ENCODE results near the gene ZC2HC1C.

The ZC2HC1C gene

GRCh38 chr14:75050852-75051555 lies 18.4 kb upstream of the ZC2HC1C start, which contains the start of gene MLH3:
Gene MLH3 (minus strand): TSS chr14:75051467. CDS start chr14:75049655, 1,812 bp downstream.
- H3K4me3 ChIP-seq (ENCODE audit: low read depth, low read length): peak within 1 kb of the TSS; percentile 52
- DNase-seq (ENCODE audit: low read depth, low spot score): peak; percentile 78
- no peak for TF ChIP-seq CTCF (IDR thresholded peaks at IDR 0.05; ENCODE audit: low read depth, low read length)
- in situ Hi-C loops (cut with HindIII; ENCODE audit: low sequenced_read_pairs): no loop called here

DNA sequence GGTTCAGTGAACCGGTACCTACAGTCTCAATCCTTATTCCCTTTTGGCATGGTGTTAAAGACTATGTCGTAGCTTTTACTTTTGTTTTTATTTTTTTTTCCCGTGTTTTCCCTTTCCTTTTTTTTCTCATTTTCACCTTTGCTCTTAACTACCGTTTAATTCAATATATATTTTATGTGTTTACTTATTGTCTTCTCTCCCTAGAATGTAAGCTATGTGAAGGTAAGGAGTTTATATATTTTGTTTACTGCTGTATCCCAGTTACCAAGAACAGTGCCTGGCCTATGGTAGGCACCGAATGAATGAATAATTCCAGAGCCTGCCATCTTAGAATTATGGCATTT lies 17.9 kb upstream of the ZC2HC1C start:
- in situ Hi-C loops (cut with HindIII; ENCODE audit: low sequenced_read_pairs): no loop called here
- no peak for TF ChIP-seq CTCF (IDR thresholded peaks at IDR 0.05; ENCODE audit: low read depth, low read length)
- peak overlapping the region; percentile 52 for H3K4me3 ChIP-seq (ENCODE audit: low read depth, low read length)
- DNase-seq (ENCODE audit: low read depth, low spot score): no peak

- H3K4me3 ChIP-seq (ENCODE audit: low read depth, low read length): no peak overlapping the region
- no peak for DNase-seq (ENCODE audit: low read depth, low spot score)
- TF ChIP-seq CTCF (IDR thresholded peaks at IDR 0.05; ENCODE audit: low read depth, low read length): no peak
- in situ Hi-C loops (cut with HindIII; ENCODE audit: low sequenced_read_pairs): no loop called here
These were observed 15.8 kb upstream of the ZC2HC1C start for GRCh38 chr14:75053396-75054291.

DNA sequence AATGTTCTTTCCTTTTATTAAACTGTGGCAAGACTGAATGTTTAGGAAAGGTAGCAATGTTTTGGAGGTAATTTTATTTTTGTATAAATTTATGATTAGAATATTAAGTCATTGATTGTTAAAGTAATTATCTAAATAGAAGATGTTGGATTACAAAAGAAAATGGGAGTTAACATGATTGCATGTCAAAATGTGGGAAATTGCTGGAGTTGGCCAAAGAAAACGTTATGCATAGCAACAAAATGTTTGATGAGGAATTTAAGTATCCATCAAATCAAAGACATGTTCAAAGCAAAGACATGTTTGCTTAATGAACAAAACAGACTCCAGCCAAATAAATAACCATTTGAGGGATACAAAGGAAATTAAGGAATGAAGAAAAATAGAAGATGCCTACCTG lies 15.0 kb upstream of the ZC2HC1C start:
- H3K4me3 ChIP-seq (ENCODE audit: low read depth, low read length): no peak overlapping the region
- in situ Hi-C loops (cut with HindIII; ENCODE audit: low sequenced_read_pairs): no loop called here
- no peak for DNase-seq (ENCODE audit: low read depth, low spot score)
- no peak for TF ChIP-seq CTCF (IDR thresholded peaks at IDR 0.05; ENCODE audit: low read depth, low read length)

DNA sequence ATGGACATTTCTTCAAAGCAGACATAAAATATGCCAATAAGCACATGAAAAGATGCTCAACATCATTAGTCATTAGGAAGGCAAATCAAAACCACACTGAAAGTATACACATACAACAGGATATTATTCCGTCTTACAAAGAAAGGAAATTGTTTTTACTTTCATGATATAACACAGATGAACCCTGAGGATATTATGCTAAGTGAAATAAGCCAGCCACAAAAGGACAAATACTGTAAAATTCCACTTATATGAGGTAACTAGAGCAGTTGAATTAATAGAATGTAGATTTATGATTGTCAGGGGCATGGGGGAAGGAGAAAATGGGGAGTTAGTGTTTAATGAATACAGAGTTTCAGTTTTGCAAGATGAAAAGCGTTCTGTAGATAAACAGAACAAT lies 9.8 kb upstream of the ZC2HC1C start:
- no peak for TF ChIP-seq CTCF (IDR thresholded peaks at IDR 0.05; ENCODE audit: low read depth, low read length)
- peak; percentile 25 for DNase-seq (ENCODE audit: low read depth, low spot score)
- in situ Hi-C loops (cut with HindIII; ENCODE audit: low sequenced_read_pairs): no loop called here
- no peak overlapping the region for H3K4me3 ChIP-seq (ENCODE audit: low read depth, low read length)

DNA sequence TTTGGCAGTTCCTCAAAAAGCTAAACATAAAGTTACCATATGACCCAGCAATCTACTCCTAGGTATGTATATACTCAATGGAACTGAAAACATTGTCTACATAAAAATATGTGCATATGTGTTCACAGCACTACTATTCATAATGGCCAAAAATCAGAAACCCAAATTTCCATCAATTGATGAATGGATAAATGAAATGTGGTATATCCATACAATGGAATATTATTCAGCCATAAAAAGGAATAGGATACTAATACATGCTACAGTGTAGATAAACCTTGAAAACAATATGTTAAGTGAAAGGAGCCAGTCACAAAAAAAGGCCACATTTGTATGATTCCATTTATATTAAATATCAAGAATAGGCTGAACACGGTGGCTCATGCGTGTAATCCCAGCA lies 9.0 kb upstream of the ZC2HC1C start:
- no peak for TF ChIP-seq CTCF (IDR thresholded peaks at IDR 0.05; ENCODE audit: low read depth, low read length)
- DNase-seq (ENCODE audit: low read depth, low spot score): no peak
- no peak overlapping the region for H3K4me3 ChIP-seq (ENCODE audit: low read depth, low read length)
- in situ Hi-C loops (cut with HindIII; ENCODE audit: low sequenced_read_pairs): no loop called here

Data from astrocyte of the spinal cord (primary cell).